GM19023 (cell line): ENCODE results near the gene MMP10.
A peak's percentile ranks its signal among the peaks of the same experiment; 100 is the strongest.

Source experiments
- ATAC-seq: cut with Tn5 transposase; IDR thresholded peaks from one replicate; pipeline ENCODE4 v1.9.1; 2021; ENCODE audit warnings: mild to moderate bottlenecking, moderate library complexity; ENCODE audit not compliant: unreplicated experiment

Gene MMP10

DNA sequence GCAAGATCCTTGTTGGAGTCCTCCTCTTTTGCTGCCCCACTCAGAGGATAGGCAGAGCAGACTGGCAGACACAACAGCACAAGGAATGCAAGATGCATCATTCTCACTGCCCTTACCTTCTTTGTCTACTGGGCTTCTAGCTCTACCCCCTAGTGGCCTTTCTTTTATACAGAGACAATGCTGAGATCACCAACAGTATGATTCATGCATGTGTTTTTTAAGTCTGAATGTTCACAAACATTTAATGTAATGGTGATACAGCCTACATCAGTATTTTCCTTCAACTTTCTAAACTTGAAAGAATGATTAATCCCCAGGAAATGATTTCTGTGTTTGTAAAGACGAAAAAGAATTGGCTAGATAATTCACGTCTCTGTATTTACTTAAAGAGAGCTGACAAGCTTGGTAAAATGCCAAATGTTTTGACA lies at the start of gene MMP10:
Gene MMP10, minus strand, starts transcription at position 138 of the 428 bp plus-strand sequence. Its CDS starts 37 bp downstream, at position 101.
- no peak for ATAC-seq

DNA sequence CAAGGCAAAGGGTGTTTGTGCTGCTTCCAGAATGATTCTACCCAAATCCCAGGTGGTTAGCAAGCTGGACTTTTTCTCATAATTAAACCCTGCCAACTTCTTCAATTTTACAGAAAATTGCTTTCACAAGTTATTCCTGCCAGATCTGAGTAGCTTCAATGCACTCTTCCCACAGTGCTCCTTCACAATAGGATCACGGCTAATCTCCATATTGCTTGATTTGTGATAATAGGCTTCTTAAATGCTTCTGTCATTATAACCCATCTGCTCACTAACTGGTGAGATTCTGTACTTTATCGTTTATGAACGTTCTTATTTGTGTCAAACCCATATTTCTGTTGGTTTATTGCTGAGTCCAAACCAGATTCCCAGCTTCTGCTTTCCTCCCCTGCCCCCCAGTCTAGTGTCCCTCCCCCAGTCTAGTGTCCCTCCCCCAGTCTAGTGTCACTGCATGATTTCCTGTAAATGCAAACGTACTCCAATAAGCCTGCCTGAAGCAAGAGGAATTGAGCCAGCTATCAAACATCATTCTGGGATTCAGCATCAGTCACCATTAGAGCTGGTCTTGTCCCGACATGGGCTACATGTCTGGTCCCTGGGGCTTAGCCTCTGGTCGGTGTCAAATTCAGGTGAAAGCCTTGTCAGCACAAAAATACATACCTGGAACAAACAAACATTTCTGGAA lies 49.0 kb upstream of the MMP10 start:
- ATAC-seq = no peak

- no peak for ATAC-seq
These were observed 44.1 kb upstream of the MMP10 start for GRCh38 chr11:102824556-102824955.

DNA sequence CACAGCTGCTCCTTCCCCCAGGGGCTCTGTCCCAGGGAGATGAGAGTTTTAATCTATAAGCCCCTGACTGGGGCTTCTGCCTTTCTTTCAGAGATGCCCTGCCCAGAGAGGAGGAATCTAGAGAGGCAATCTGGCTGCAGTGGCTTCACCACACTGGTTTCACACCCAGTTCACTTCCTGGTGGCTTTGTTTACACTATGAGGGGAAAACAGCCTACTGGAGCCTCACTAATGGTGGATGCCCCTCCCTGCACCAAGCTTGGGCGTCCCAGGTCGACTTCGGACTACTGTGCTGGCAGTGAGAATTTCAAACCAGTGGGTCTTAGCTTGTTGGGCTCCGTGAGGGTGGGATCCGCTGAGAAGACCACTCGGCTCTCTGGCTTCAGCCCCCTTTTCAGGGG lies 39.1 kb upstream of the MMP10 start:
- no peak for ATAC-seq

- no peak for ATAC-seq
These were observed 33.1 kb upstream of the MMP10 start for GRCh38 chr11:102813484-102813883.

GRCh38 chr11:102812188-102812587 lies 31.8 kb upstream of the MMP10 start:
- no peak for ATAC-seq

- ATAC-seq = no peak
These were observed 30.7 kb upstream of the MMP10 start for GRCh38 chr11:102810950-102811660.

- no peak for ATAC-seq
These were observed 29.5 kb upstream of the MMP10 start for GRCh38 chr11:102809971-102810370.

GRCh38 chr11:102807921-102808320 lies 27.5 kb upstream of the MMP10 start:
- ATAC-seq = no peak

- no peak for ATAC-seq
These were observed 25.9 kb upstream of the MMP10 start for GRCh38 chr11:102806296-102806695.

GRCh38 chr11:102802341-102802740 lies 21.9 kb upstream of the MMP10 start:
- no peak for ATAC-seq

GRCh38 chr11:102800767-102801166 lies 20.3 kb upstream of the MMP10 start:
- ATAC-seq = no peak

- no peak for ATAC-seq
These were observed 19.4 kb upstream of the MMP10 start for GRCh38 chr11:102799681-102800340.

DNA sequence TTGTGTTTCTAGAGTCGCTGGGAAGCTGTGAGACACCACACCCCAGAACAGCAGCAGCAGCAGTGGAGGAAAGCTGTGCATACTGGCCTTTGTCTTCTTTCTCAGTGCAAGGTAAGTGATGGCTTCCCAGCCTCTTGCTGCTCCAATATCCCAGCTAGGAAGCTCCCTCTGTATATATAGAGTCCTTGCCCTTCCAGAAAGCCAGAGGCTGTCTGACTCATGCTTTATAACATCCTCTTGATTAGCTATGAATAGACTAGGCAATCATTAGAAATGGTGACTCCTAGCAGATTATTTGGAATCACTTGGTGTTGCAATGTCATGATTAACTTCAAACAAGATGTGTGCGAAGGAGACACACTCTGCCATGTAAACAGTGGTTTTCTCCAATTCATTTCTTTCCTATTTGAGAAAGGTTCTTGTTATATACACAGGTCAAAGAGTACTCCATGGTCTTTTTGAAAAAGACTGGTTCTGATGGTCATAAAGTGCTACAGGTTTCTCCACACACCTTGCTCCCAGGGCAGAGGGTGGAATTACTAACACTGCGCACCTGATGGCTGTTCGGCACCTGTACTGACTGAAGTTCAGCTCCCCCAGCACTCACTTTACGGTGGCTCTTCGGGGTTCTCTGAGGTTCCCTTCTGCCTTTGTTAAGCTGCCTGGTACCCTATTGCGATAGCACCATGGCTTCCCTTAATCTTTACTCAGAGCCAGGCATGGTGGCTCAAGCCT lies 17.8 kb upstream of the MMP10 start, which contains the start of gene MMP1:
Gene MMP1, minus strand, starts transcription at position 149 of the 735 bp plus-strand sequence. Its CDS starts 68 bp downstream, at position 81.
- no peak for ATAC-seq

DNA sequence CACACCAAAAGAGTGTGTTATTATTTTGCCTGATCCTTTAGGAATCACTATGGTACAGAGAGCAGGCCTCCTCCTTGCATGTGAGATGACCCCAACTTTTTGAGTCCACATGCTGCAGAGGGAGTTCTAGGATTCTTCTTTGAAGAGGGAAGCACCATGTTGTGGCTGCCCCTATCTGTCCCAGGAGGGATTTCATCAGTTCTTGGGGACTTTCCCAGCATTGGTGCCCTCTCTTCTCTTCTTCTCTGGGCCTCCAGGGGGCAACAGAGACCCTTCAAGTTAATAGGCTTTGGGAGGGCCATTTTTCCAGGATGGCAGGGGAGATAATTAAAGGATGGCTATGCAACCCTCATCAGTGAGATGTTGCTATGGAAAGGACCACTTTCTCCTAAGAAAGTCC lies 14.0 kb upstream of the MMP10 start:
- ATAC-seq = peak; percentile 97

- ATAC-seq = no peak
These were observed 13.4 kb upstream of the MMP10 start for GRCh38 chr11:102793677-102794290.

DNA sequence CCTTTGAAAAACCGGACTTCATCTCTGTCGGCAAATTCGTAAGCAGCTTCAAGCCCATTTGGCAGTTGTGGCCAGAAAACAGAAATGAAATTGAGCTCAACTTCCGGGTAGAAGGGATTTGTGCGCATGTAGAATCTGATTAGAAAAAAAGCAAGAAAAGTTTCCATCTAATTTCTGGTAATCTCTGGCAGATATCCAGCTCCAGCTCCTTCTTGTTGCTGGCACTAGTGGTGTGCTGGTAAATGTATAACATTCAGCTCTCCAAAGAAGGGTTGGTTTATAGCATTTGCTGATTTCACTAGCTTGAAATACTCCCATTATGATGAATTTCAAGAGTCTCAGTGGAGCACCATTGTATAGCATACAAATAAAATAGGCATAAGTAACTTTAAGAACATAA lies 12.2 kb upstream of the MMP10 start:
- no peak for ATAC-seq

GRCh38 chr11:102791271-102792036 lies 11.0 kb upstream of the MMP10 start:
- ATAC-seq = no peak

DNA sequence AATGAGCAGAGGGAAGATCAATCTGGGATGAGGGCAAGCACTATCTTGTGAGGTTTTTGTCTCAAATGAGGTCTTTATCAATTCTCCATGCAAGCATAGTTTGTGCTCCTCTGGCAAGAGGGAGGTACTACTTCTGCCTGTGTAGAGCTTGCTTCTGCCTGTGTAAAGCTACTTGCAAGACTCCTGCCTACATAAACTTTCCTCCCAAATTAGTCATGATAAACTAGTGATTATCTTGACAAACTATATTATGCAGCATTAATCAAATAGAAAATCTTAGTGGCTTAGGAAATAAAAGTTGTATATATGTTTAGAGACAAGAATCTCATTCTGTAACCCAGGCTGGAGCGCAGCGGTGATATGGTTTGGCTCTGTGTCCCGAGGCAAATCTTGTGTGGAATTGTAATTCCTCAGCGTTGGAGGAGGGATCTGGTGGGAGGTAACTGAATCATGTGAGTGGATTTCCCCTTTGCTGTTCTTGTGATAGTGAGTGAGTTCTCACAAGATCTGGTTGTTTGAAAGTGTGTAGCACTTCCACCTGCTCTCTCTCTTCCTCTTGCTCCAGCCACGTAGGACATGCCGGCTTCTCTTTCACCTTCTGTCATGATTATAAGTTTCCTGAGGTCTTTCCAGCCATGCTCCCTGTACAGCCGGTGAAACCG lies 8.0 kb upstream of the MMP10 start:
- no peak for ATAC-seq
